ENCODE results near the gene MZB1.

DNA sequence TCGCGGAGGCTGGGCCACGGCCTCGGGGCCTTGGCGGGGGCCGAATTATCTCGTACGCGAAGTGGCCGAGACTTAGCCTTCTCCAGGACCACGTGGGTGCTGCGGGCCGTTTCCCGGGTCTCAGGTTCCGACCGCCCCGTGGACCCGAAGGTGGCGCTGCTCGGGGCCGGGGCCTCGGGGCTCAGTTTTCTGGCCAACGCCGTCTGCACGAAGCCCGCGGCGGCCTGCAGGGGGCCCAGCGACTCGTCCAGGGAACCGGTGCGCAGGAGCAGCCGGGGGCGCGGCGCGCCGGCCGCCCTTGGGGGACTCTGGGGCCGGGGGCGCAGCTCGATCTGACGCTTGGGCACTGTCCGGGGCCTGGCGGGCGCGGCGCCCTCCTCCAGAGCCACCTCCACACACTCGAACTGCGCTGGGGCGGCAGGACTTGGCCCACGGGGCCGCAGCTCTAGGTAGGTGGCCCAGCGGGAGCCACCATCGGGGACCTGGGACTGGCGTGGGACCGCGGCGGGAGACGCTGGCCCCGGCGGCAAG is 4.5 kb upstream of the MZB1 start:
- TF ChIP-seq POLR2AphosphoS5 (IDR thresholded peaks at IDR 0.05; ENCODE audit: low read depth, low read length): no peak
- no peak for TF ChIP-seq POLR2A (IDR thresholded peaks at IDR 0.05; ENCODE audit: low read depth, low read length)
- TF ChIP-seq TAF1 (IDR thresholded peaks at IDR 0.05; ENCODE audit: borderline replicate concordance, low read depth, low read length): no peak

All from GM12892 (cell line).